HepG2 (cell line): ENCODE measurements around the gene TPCN2.

Experiments used
- BRCA1 ChIP-seq: sonication (generic); formaldehyde crosslinking; IDR thresholded peaks from 2 replicates; pipeline ENCODE4 v1.4.0; 2020; ENCODE audit warnings: missing genetic modification reagents
- JUNB ChIP-seq: sonication (generic); formaldehyde crosslinking; IDR thresholded peaks from 2 replicates; pipeline ENCODE4 v1.8.0; 2022; ENCODE audit warnings: missing genetic modification reagents, mild to moderate bottlenecking, borderline replicate concordance
- PREB ChIP-seq: sonication (generic); formaldehyde crosslinking; IDR thresholded peaks from 2 replicates; pipeline ENCODE4 v1.4.0; 2020; ENCODE audit warnings: missing genetic modification reagents
- PTBP1 ChIP-seq: fragments of 200-400 bp; formaldehyde crosslinking; IDR thresholded peaks from 2 replicates; pipeline ENCODE4 v1.6.1; 2018; ENCODE audit warnings: low read length, low read depth; ENCODE audit not compliant: poor library complexity, severe bottlenecking
- ZFP82 ChIP-seq: sonication (generic); formaldehyde crosslinking; IDR thresholded peaks from 2 replicates; pipeline ENCODE4 v1.5.1; 2020; ENCODE audit warnings: mild to moderate bottlenecking, missing genetic modification reagents, borderline replicate concordance
- TF ChIP-seq, protein P1 (sequence below): sonication (generic); formaldehyde crosslinking; IDR thresholded peaks from 2 replicates; pipeline ENCODE4 v1.4.0; 2020; ENCODE audit warnings: mild to moderate bottlenecking, missing genetic modification reagents
- TF ChIP-seq, protein P2 (sequence below): sonication (generic); formaldehyde crosslinking; IDR thresholded peaks from 2 replicates; pipeline ENCODE4 v1.5.0; 2020; ENCODE audit warnings: mild to moderate bottlenecking, missing genetic modification reagents
- TF ChIP-seq, protein P3 (sequence below): IDR thresholded peaks from 2 replicates; pipeline ENCODE4 v1.6.1; 2016; ENCODE audit warnings: low read depth, borderline replicate concordance

GRCh38 chr11:69071956-69072355 lies 23.2 kb downstream of the TPCN2 start:
- TF ChIP-seq ZFP82 (CRISPR knock-in tag) (no peak), PTBP1 (no peak), BRCA1 (CRISPR knock-in tag) (no peak), PREB (no peak), JUNB (CRISPR knock-in tag) (no peak)
- TF ChIP-seq, protein P1, sequence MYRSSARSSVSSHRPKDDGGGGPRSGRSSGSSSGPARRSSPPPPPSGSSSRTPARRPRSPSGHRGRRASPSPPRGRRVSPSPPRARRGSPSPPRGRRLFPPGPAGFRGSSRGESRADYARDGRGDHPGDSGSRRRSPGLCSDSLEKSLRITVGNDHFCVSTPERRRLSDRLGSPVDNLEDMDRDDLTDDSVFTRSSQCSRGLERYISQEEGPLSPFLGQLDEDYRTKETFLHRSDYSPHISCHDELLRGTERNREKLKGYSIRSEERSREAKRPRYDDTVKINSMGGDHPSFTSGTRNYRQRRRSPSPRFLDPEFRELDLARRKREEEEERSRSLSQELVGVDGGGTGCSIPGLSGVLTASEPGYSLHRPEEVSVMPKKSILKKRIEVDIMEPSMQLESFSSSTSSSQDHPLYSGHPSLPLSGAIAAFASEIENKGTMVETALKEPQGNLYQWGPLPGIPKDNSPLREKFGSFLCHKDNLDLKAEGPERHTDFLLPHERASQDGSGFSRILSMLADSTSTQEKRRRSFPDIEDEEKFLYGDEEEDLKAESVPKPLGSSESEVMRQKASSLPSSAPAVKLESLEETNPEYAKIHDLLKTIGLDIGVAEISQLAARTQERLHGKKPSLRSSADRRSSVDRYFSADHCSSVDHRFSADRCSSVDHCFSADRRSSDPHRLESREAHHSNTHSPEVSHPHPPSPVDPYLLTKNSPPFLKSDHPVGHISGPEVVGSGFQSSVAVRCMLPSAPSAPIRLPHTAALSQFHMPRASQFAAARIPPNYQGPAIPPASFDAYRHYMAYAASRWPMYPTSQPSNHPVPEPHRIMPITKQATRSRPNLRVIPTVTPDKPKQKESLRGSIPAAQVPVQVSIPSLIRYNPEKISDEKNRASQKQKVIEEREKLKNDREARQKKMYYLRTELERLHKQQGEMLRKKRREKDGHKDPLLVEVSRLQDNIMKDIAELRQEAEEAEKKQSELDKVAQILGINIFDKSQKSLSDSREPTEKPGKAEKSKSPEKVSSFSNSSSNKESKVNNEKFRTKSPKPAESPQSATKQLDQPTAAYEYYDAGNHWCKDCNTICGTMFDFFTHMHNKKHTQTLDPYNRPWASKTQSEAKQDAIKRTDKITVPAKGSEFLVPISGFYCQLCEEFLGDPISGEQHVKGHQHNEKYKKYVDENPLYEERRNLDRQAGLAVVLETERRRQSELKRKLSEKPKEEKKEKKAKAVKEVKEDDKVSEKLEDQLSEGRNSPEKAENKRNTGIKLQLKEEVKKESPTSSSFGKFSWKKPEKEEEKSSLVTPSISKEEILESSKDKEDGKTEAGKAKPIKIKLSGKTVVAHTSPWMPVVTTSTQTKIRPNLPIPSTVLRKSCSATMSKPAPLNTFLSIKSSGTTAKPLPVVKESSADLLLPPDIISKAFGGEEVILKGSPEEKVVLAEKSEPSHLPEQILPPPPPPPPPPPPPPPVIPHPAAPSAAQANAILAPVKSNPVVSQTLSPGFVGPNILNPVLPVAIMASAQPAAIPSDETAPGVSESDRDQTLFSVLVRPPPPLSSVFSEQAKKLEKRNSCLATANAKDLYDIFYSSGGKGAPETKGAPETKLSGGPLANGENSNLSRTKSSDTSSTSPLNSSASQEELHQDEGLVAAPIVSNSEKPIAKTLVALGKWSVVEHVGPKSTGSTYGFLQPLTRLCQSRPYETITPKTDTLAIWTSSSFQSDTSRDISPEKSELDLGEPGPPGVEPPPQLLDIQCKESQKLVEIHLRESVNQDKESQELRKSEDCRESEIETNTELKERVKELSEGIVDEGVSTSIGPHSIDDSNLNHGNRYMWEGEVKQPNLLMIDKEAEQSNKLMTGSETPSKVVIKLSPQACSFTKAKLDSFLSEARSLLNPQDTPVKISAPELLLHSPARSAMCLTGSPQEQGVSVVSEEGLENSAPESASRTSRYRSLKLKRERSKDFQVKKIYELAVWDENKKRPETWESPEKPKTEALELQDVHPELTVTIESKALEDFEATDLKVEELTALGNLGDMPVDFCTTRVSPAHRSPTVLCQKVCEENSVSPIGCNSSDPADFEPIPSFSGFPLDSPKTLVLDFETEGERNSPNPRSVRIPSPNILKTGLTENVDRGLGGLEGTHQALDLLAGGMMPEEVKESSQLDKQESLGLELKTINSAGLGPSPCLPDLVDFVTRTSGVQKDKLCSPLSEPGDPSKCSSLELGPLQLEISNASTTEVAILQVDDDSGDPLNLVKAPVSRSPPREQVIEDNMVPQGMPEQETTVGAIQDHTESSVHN = no peak
- TF ChIP-seq, protein P2, sequence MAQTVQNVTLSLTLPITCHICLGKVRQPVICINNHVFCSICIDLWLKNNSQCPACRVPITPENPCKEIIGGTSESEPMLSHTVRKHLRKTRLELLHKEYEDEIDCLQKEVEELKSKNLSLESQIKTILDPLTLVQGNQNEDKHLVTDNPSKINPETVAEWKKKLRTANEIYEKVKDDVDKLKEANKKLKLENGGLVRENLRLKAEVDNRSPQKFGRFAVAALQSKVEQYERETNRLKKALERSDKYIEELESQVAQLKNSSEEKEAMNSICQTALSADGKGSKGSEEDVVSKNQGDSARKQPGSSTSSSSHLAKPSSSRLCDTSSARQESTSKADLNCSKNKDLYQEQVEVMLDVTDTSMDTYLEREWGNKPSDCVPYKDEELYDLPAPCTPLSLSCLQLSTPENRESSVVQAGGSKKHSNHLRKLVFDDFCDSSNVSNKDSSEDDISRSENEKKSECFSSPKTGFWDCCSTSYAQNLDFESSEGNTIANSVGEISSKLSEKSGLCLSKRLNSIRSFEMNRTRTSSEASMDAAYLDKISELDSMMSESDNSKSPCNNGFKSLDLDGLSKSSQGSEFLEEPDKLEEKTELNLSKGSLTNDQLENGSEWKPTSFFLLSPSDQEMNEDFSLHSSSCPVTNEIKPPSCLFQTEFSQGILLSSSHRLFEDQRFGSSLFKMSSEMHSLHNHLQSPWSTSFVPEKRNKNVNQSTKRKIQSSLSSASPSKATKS (CRISPR knock-in tag) = no peak
- TF ChIP-seq, protein P3, sequence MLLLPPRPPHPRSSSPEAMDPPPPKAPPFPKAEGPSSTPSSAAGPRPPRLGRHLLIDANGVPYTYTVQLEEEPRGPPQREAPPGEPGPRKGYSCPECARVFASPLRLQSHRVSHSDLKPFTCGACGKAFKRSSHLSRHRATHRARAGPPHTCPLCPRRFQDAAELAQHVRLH (CRISPR knock-in tag) = no peak
